Measurements from ENCODE around the gene GATAD2B.

GRCh38 chr1:153963030-153963849 lies 40.5 kb upstream of the GATAD2B start, which contains the start of gene SLC39A1:
- TF ChIP-seq CTCF (IDR thresholded peaks at IDR 0.05; ENCODE audit: insufficient read depth, low read depth, low read length), result no peak
- no peak for TF ChIP-seq EZH2 (IDR thresholded peaks at IDR 0.05; ENCODE audit: insufficient read depth, low read length)

Data from astrocyte (in vitro differentiated cells and primary cell).